Skeletal muscle tissue (tissue), 4 donors: Measurements from ENCODE around the gene UTF1. TPM values are rescaled to one million over a fixed set of nuclear protein-coding genes. Genes with fewer than 3 reads are reported as not detected.
"Not testable (repeated sequence)": the region's sequence is repeated elsewhere in the genome, so short reads cannot be mapped to it uniquely, and the experiment has no call there.

Experiments
- H3K27ac ChIP-seq: one replicate; pipeline ENCODE4 v1.7.0; 2013; ENCODE audit warnings: mild to moderate bottlenecking, low read depth, low read length, inconsistent platforms
- H3K27me3 ChIP-seq, 3 donors: one replicate each; pipeline ENCODE4 v1.7.0; 2013; ENCODE audit warnings: low read length in 3 of 3; ENCODE audit not compliant: control insufficient read depth in 3 of 3, insufficient read depth in 3 of 3
- H3K36me3 ChIP-seq, 3 donors: one replicate each; pipeline ENCODE4 v1.7.0; 2013; ENCODE audit warnings: low read length in 3 of 3; ENCODE audit not compliant: control insufficient read depth in 3 of 3, insufficient read depth in 3 of 3
- H3K4me1 ChIP-seq, 3 donors: one replicate each; pipeline ENCODE4 v1.7.0; 2013; ENCODE audit warnings: low read length in 3 of 3, mild to moderate bottlenecking in 3 of 3; ENCODE audit not compliant: control insufficient read depth in 3 of 3, insufficient read depth in 3 of 3
- H3K4me3 ChIP-seq, 3 donors: one replicate each; pipeline ENCODE4 v1.7.0; 2013; ENCODE audit warnings: low read length in 3 of 3
- H3K9ac ChIP-seq, 3 donors: one replicate each; pipeline ENCODE4 v1.7.0; 2013; ENCODE audit warnings: low read length in 3 of 3, mild to moderate bottlenecking in 3 of 3, moderate library complexity in 2 of 3, low read depth in 1 of 3
- H3K9me3 ChIP-seq, 3 donors: one replicate each; pipeline ENCODE4 v1.7.0; 2013; ENCODE audit warnings: low read length in 3 of 3; ENCODE audit not compliant: control insufficient read depth in 3 of 3
- total RNA-seq: library from RNA; depleted of rRNA; stranded (reverse); fragments of >200 nt; gene quantifications from one replicate; pipeline ENCODE4 v1.2.3, GENCODE V29; 2014
- donor health status: Osteomylitis.

The UTF1 gene
- total RNA-seq, 1 donor from 2014 or later, result not detected

GRCh38 chr10:133262696-133263095 lies 32.7 kb downstream of the UTF1 start:
- no peak overlapping the region for H3K27ac ChIP-seq
- no peak overlapping the region for H3K4me3 ChIP-seq
- no peaks in the 10 kb centered on the region for H3K9me3 ChIP-seq
- H3K4me1 ChIP-seq, result peaks cover 23 to 42% (median 36%) of the 10 kb centered on the region in 3 donors
- H3K9ac ChIP-seq, result peak overlapping the region in 1 of 3 donors; percentile 25
- H3K27me3 ChIP-seq, result no peaks in the 10 kb centered on the region
- peaks cover 0 to 2% (median 0%) of the 10 kb centered on the region in 3 donors for H3K36me3 ChIP-seq

GRCh38 chr10:133263674-133264073 lies 33.7 kb downstream of the UTF1 start:
- Histone ChIP-seq H3K9me3 (no peaks in the 10 kb centered on the region), H3K27me3 (no peaks in the 10 kb centered on the region), H3K4me1 (peaks cover 18 to 32% (median 27%) of the 10 kb centered on the region in 3 donors), H3K36me3 (peaks cover 0 to 2% (median 0%) of the 10 kb centered on the region in 3 donors), H3K9ac (no peak overlapping the region), H3K4me3 (no peak overlapping the region), H3K27ac (no peak overlapping the region)

GRCh38 chr10:133264461-133264860 lies 34.4 kb downstream of the UTF1 start:
- Histone ChIP-seq H3K36me3 (peaks cover 0 to 2% (median 0%) of the 10 kb centered on the region in 3 donors), H3K9me3 (no peaks in the 10 kb centered on the region), H3K4me1 (peaks cover 16 to 25% (median 25%) of the 10 kb centered on the region in 3 donors), H3K27ac (no peak overlapping the region), H3K4me3 (no peak overlapping the region), H3K27me3 (no peaks in the 10 kb centered on the region), H3K9ac (no peak overlapping the region)

GRCh38 chr10:133265052-133265451 lies 35.0 kb downstream of the UTF1 start:
- H3K27me3 ChIP-seq, H3K4me3 ChIP-seq, H3K9ac ChIP-seq, H3K27ac ChIP-seq, H3K36me3 ChIP-seq, H3K9me3 ChIP-seq: not testable (repeated sequence)
- peaks cover 10 to 20% (median 19%) of the 10 kb centered on the region in 3 donors for H3K4me1 ChIP-seq

- H3K27ac ChIP-seq, result no peak overlapping the region
- no peaks in the 10 kb centered on the region for H3K9me3 ChIP-seq
- H3K27me3 ChIP-seq, result no peaks in the 10 kb centered on the region
- H3K9ac ChIP-seq, result no peak overlapping the region
- H3K4me1 ChIP-seq, result peaks cover 7 to 10% (median 7%) of the 10 kb centered on the region in 3 donors
- no peak overlapping the region for H3K4me3 ChIP-seq
- H3K36me3 ChIP-seq, result peaks cover 0 to 8% (median 4%) of the 10 kb centered on the region in 3 donors
Observed at GRCh38 chr10:133266056-133266795, 36.2 kb downstream of the UTF1 start.

- H3K27me3 ChIP-seq, result no peaks in the 10 kb centered on the region
- peaks cover 5 to 6% (median 5%) of the 10 kb centered on the region in 3 donors for H3K4me1 ChIP-seq
- peaks cover 0 to 8% (median 4%) of the 10 kb centered on the region in 3 donors for H3K36me3 ChIP-seq
- H3K9ac ChIP-seq, result no peak overlapping the region
- no peak overlapping the region for H3K4me3 ChIP-seq
- no peak overlapping the region for H3K27ac ChIP-seq
- no peaks in the 10 kb centered on the region for H3K9me3 ChIP-seq
Observed at GRCh38 chr10:133267293-133267692, 37.3 kb downstream of the UTF1 start.

GRCh38 chr10:133267829-133268228 lies 37.8 kb downstream of the UTF1 start:
- Histone ChIP-seq H3K27ac (no peak overlapping the region), H3K27me3 (no peaks in the 10 kb centered on the region), H3K4me3 (no peak overlapping the region), H3K9me3 (no peaks in the 10 kb centered on the region), H3K36me3 (peaks cover 0 to 5% (median 4%) of the 10 kb centered on the region in 3 donors), H3K4me1 (peaks cover under 1% of the 10 kb centered on the region in 3 donors), H3K9ac (no peak overlapping the region)

GRCh38 chr10:133268532-133268931 lies 38.5 kb downstream of the UTF1 start:
- Histone ChIP-seq H3K4me1 (no peaks in the 10 kb centered on the region), H3K4me3 (no peak overlapping the region), H3K36me3 (peaks cover 0 to 5% (median 4%) of the 10 kb centered on the region in 3 donors), H3K27ac (no peak overlapping the region), H3K9me3 (no peaks in the 10 kb centered on the region), H3K9ac (no peak overlapping the region), H3K27me3 (no peaks in the 10 kb centered on the region)

GRCh38 chr10:133269367-133269766 lies 39.4 kb downstream of the UTF1 start:
- H3K9me3 ChIP-seq, result no peaks in the 10 kb centered on the region
- no peak overlapping the region for H3K27ac ChIP-seq
- H3K36me3 ChIP-seq, result peaks cover 0 to 5% (median 4%) of the 10 kb centered on the region in 3 donors
- H3K9ac ChIP-seq, result no peak overlapping the region
- H3K4me1 ChIP-seq, result no peaks in the 10 kb centered on the region
- no peak overlapping the region for H3K4me3 ChIP-seq
- H3K27me3 ChIP-seq, result peaks cover 0 to 4% (median 0%) of the 10 kb centered on the region in 3 donors

GRCh38 chr10:133270204-133270603 lies 40.2 kb downstream of the UTF1 start:
- Histone ChIP-seq H3K9me3 (no peaks in the 10 kb centered on the region), H3K36me3 (peaks cover 0 to 5% (median 4%) of the 10 kb centered on the region in 3 donors), H3K9ac (no peak overlapping the region), H3K27ac (no peak overlapping the region), H3K4me1 (no peaks in the 10 kb centered on the region), H3K27me3 (peaks cover 0 to 10% (median 8%) of the 10 kb centered on the region in 3 donors), H3K4me3 (no peak overlapping the region)
